Effector memory CD8-positive, alpha-beta T cell (primary cell): ENCODE results near the gene DCUN1D3.
"Not testable (repeated sequence)": the region's sequence is repeated elsewhere in the genome, so short reads cannot be mapped to it uniquely, and the experiment has no call there.

ENCODE experiments used
- ATAC-seq: fragments of 150-1000 bp; cut with Tn5 transposase; replicated peaks from 2 replicates; pipeline ENCODE4 v1.10.0; 2021; ENCODE audit warnings: mild to moderate bottlenecking, moderate library complexity
- DNase-seq, 3 experiments: peaks; one replicate each; pipeline ENCODE4 v3.0.0; 2021
- H3K27ac Mint-ChIP-seq, 2 donors: one replicate each; pipeline ENCODE4 v1.8.0; 2022; ENCODE audit warnings: mild to moderate bottlenecking in 2 of 2, mixed read lengths in 2 of 2, moderate library complexity in 2 of 2
- H3K27me3 Mint-ChIP-seq, 2 donors: one replicate each; pipeline ENCODE4 v1.8.0; 2022; ENCODE audit warnings: mixed read lengths in 2 of 2
- H3K36me3 Mint-ChIP-seq: one replicate; pipeline ENCODE4 v1.8.0; 2022; ENCODE audit warnings: mild to moderate bottlenecking, moderate library complexity, mixed read lengths; ENCODE audit not compliant: insufficient read depth
- H3K4me1 Mint-ChIP-seq, 2 donors: one replicate each; pipeline ENCODE4 v1.8.0; 2022; ENCODE audit warnings: low read depth in 2 of 2, mixed read lengths in 2 of 2
- H3K4me3 Mint-ChIP-seq, 2 donors: one replicate each; pipeline ENCODE4 v1.8.0; 2022; ENCODE audit warnings: mild to moderate bottlenecking in 2 of 2, mixed read lengths in 2 of 2, moderate library complexity in 2 of 2
- H3K9me3 Mint-ChIP-seq, 2 donors: one replicate each; pipeline ENCODE4 v1.8.0; 2022; ENCODE audit warnings: mixed read lengths in 2 of 2
- total RNA-seq, 9 experiments: gene quantifications; one replicate each; lab custom pipeline; 2026; lab: John Stamatoyannopoulos, UW

The DCUN1D3 gene
- total RNA-seq, result 6.7 to 20.8 (median 15.2) reads per million in 9 experiments

GRCh38 chr16:20900299-20901067, at the start of gene DCUN1D3, which contains the start of gene LYRM1:
Gene DCUN1D3 (minus strand): TSS chr16:20900358. CDS start chr16:20862538, 37,820 bp downstream.
Gene LYRM1 (plus strand): TSS chr16:20900771. CDS start chr16:20915556, 14,785 bp downstream.
- peak; percentile 74 for ATAC-seq
- peak; percentile 71 to 76 (median 75) for DNase-seq
- H3K4me3 Mint-ChIP-seq, result peak within 1 kb of the TSS; percentile 83 to 90
- peak within 1 kb of the TSS; percentile 96 to 99 for H3K27ac Mint-ChIP-seq
- no peaks in the 10 kb centered on the region for H3K9me3 Mint-ChIP-seq
- no peaks in the 10 kb centered on the region for H3K27me3 Mint-ChIP-seq
- H3K4me1 Mint-ChIP-seq, result peaks cover 50 to 68% of the 10 kb centered on the region in 2 donors
- peaks cover 28% of the 10 kb centered on the region for H3K36me3 Mint-ChIP-seq

- H3K4me3 Mint-ChIP-seq, result no peak overlapping the region
- DNase-seq (no peak), ATAC-seq (no peak)
- no peak overlapping the region for H3K27ac Mint-ChIP-seq
- peaks cover 1 to 7% of the 10 kb centered on the region in 2 donors for H3K27me3 Mint-ChIP-seq
- H3K36me3 Mint-ChIP-seq, result no peaks in the 10 kb centered on the region
- H3K4me1 Mint-ChIP-seq, result no peaks in the 10 kb centered on the region
- no peaks in the 10 kb centered on the region for H3K9me3 Mint-ChIP-seq
These were observed 49.5 kb upstream of the DCUN1D3 start for GRCh38 chr16:20949660-20950059.

DNA sequence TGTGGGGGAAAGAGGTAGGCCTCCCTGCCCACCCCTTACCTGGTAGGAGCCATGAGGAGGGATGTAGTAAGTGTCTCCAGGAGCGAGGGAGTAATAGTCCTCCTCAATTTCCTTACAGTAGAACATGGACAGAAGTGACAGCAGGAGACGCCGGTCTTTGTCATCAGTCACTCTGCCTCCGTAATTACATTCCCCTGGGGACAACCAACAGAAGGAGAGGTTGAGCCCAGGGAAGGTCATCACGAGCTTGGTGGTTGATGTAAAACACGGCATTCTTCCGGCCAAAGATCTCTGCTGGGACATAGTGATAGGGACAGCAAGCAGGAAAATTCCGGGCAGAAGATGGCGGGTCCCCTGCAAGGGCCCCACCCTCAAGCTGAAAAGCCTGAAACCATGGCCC, 48.3 kb upstream of the DCUN1D3 start:
- Mint-ChIP-seq H3K27me3 (peaks cover 0 to 7% of the 10 kb centered on the region in 2 donors), H3K9me3 (no peaks in the 10 kb centered on the region), H3K27ac (no peak overlapping the region), H3K4me1 (no peaks in the 10 kb centered on the region), H3K4me3 (no peak overlapping the region), H3K36me3 (no peaks in the 10 kb centered on the region)
- DNase-seq (no peak), ATAC-seq (no peak)

DNA sequence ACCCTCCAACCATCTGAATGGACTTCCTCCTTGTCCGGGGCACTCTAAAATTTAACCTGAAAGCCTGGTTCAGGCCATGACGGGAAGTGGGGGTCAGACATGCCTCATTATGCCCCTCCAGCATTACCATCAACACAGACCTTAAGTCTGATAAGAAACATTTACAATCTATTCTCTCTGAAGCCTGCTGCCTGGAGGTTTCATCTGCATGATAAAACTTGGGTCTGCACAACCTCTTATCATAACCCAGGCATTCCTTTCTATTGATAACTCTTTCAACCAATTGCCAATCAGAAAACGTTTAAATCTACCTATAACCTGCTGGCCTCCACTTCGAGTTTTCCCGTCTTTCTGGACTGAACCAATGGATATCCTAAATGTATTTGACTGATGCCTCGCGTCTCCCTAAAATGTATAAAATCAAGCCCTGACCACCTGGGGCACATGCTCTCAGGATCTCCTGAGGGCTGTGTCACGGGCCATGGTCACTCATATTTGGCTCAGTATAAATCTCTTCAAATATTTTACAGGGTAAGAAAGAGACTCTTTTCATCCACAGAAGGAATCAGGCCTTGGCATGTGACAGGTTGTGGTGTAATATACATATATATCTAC, 46.0 kb upstream of the DCUN1D3 start:
- H3K9me3 Mint-ChIP-seq, result no peaks in the 10 kb centered on the region
- no peak overlapping the region for H3K27ac Mint-ChIP-seq
- H3K36me3 Mint-ChIP-seq, result no peaks in the 10 kb centered on the region
- H3K4me3 Mint-ChIP-seq, result no peak overlapping the region
- H3K27me3 Mint-ChIP-seq, result no peaks in the 10 kb centered on the region
- H3K4me1 Mint-ChIP-seq, result peaks cover 4 to 5% of the 10 kb centered on the region in 2 donors
- DNase-seq (no peak), ATAC-seq (no peak)

DNA sequence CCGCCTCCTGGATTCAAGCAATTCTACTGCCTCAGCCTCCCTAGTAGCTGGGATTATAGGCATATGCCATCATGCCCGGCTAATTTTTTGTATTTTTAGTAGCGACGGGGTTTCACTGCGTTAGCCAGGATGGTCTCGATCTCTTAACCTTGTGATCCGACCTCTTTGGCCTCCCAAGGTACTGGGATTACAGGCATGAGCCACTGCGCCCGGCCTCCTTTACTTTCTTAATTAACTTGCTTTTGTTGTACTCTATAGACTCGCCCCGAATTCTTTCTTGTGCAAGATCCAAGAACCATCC, 45.4 kb upstream of the DCUN1D3 start:
- H3K4me1 Mint-ChIP-seq, H3K9me3 Mint-ChIP-seq: not testable (repeated sequence)

GRCh38 chr16:20944861-20945574, 44.9 kb upstream of the DCUN1D3 start:
- Mint-ChIP-seq H3K27me3 (no peaks in the 10 kb centered on the region), H3K36me3 (no peaks in the 10 kb centered on the region), H3K9me3 (no peaks in the 10 kb centered on the region), H3K27ac (no peak overlapping the region), H3K4me1 (peaks cover 6 to 7% of the 10 kb centered on the region in 2 donors), H3K4me3 (no peak overlapping the region)
- ATAC-seq (peak; percentile 58), DNase-seq (peak in 1 of 3 experiments; percentile 2)

More for the DNA sequence above, 45.4 kb upstream of the DCUN1D3 start:
- DNase-seq, H3K4me3 Mint-ChIP-seq, H3K27me3 Mint-ChIP-seq, H3K36me3 Mint-ChIP-seq, H3K27ac Mint-ChIP-seq, ATAC-seq: not testable (repeated sequence)

- H3K27ac Mint-ChIP-seq, result no peak overlapping the region
- ATAC-seq (no peak), DNase-seq (no peak)
- no peaks in the 10 kb centered on the region for H3K36me3 Mint-ChIP-seq
- no peaks in the 10 kb centered on the region for H3K27me3 Mint-ChIP-seq
- H3K4me1 Mint-ChIP-seq, result peaks cover 6 to 7% of the 10 kb centered on the region in 2 donors
- H3K4me3 Mint-ChIP-seq, result no peak overlapping the region
- H3K9me3 Mint-ChIP-seq, result no peaks in the 10 kb centered on the region
These were observed 42.1 kb upstream of the DCUN1D3 start for GRCh38 chr16:20942256-20942655.

GRCh38 chr16:20941636-20941926, 41.4 kb upstream of the DCUN1D3 start:
- ATAC-seq, result no peak
- DNase-seq, result no peak
- Mint-ChIP-seq H3K9me3 (no peaks in the 10 kb centered on the region), H3K4me3 (no peak overlapping the region), H3K4me1 (peaks cover 6 to 7% of the 10 kb centered on the region in 2 donors), H3K36me3 (no peaks in the 10 kb centered on the region), H3K27ac (no peak overlapping the region), H3K27me3 (peaks cover 0 to 6% of the 10 kb centered on the region in 2 donors)

DNA sequence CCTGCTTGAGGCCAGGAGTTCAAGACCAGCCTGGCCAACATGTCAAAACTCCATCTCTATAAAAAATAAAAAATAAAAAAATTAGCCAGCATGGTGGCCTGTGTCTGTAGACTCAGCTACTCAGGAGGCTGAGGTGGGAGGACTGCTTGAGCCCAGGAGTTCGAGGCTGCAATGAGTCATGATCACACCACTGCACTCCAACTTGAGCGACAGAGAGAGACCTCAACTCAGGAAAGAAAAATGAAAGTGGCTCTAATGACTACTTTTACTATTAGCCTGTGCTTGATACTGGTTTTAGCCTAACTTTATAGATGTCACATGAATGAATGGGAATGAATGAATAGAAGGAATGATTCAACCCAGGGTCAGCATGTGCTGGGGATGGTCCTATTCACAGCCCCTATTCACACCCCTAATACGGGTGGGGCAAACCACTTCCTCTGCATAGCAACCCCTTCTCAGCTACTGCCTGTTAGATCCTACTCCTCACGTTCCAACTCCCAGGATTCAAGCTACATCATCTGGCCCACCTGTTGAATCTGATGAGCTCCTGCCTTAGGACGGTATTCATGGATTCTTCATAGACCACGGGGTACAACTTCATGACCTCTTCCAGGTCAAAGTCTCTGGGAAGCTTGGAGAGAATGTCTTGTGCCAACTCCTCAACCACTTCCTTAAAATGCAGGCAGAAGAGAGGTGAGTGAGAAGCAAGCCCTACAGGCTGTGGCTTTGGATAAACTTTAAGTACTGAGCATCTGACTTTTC, 40.9 kb upstream of the DCUN1D3 start:
- Mint-ChIP-seq H3K27me3 (peaks cover 0 to 11% of the 10 kb centered on the region in 2 donors), H3K4me3 (no peak overlapping the region), H3K36me3 (no peaks in the 10 kb centered on the region), H3K27ac (no peak overlapping the region), H3K4me1 (peaks cover 6 to 7% of the 10 kb centered on the region in 2 donors), H3K9me3 (no peaks in the 10 kb centered on the region)
- no peak for ATAC-seq
- no peak for DNase-seq

DNA sequence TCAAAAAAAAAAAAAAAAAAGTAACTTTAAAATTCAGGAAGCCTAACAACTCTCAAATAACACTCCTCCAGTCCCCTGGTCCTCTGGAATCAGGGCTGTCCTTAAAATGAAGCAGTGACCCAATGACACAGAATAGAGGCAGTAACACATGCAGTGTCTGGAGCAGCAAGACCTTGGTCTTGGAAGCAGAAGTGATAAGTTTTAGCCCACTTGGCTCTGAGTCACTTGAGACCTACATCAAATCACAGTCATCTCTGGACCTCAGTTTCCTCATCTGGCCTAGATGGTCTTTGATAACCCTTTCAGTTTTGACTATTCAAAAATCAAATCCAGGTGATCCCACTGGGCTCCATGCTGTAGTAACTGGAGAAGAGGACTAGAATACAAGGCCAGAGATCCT, 39.5 kb upstream of the DCUN1D3 start:
- Mint-ChIP-seq H3K27me3 (peaks cover 0 to 11% of the 10 kb centered on the region in 2 donors), H3K4me3 (no peak overlapping the region)

DNA sequence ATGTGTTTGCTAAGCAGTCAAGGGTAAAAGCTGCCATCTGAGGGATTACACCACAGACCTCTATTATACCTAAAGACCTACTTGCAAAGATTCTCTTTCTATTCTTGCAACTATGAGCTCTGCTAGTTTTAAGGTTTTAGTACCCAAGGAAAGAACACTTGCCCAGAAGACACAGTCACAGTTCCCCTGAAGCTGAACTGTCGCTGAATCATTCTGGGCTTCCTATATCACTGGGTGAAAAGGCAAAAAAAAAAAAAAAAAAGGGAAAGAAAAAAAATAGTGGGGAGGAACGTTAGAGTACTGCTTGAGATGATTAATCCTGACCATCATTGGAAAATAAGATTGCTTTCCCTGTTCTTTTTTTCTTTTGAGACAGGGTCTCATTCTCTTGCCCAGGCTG, 38.3 kb upstream of the DCUN1D3 start:
- no peak overlapping the region for H3K27ac Mint-ChIP-seq
- ATAC-seq, result no peak
- no peak overlapping the region for H3K4me3 Mint-ChIP-seq
- H3K36me3 Mint-ChIP-seq, result no peaks in the 10 kb centered on the region
- no peak for DNase-seq
- H3K4me1 Mint-ChIP-seq, result peaks cover 6 to 7% of the 10 kb centered on the region in 2 donors
- H3K27me3 Mint-ChIP-seq, result peaks cover 0 to 11% of the 10 kb centered on the region in 2 donors
- H3K9me3 Mint-ChIP-seq, result no peaks in the 10 kb centered on the region

More for the DNA sequence above, 39.5 kb upstream of the DCUN1D3 start:
- H3K36me3 Mint-ChIP-seq, result no peaks in the 10 kb centered on the region
- DNase-seq (no peak), ATAC-seq (no peak)
- no peak overlapping the region for H3K27ac Mint-ChIP-seq
- H3K4me1 Mint-ChIP-seq, result peaks cover 6 to 7% of the 10 kb centered on the region in 2 donors
- H3K9me3 Mint-ChIP-seq, result no peaks in the 10 kb centered on the region

GRCh38 chr16:20937736-20938135, 37.6 kb upstream of the DCUN1D3 start:
- Mint-ChIP-seq H3K9me3 (no peaks in the 10 kb centered on the region), H3K4me1 (peaks cover 6 to 7% of the 10 kb centered on the region in 2 donors), H3K36me3 (no peaks in the 10 kb centered on the region), H3K27ac (no peak overlapping the region), H3K27me3 (peaks cover 0 to 11% of the 10 kb centered on the region in 2 donors), H3K4me3 (no peak overlapping the region)
- DNase-seq (no peak), ATAC-seq (no peak)

DNA sequence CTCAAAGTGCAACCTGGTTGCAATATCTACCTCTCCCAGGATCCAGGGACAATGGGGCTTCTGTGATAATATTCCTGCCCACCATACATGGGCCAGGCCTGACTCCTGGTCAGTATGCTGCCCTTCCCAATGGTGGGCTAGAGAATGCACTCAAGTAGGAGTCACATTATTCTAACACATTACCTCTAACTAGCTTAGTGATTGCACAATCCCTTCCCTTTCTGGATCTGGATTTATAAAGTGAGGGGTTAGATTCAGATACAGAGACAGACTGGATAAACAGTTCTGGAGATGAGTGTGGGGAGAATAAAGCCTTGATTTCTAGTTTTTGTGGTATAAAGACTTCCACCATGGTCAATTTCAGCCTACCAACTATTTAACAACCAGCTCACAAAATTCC, 33.4 kb upstream of the DCUN1D3 start:
- H3K27me3 Mint-ChIP-seq, result peaks cover 0 to 11% of the 10 kb centered on the region in 2 donors
- no peak overlapping the region for H3K4me3 Mint-ChIP-seq
- no peak for ATAC-seq
- H3K4me1 Mint-ChIP-seq, result no peaks in the 10 kb centered on the region
- DNase-seq, result no peak
- H3K36me3 Mint-ChIP-seq, result no peaks in the 10 kb centered on the region
- no peak overlapping the region for H3K27ac Mint-ChIP-seq
- H3K9me3 Mint-ChIP-seq, result no peaks in the 10 kb centered on the region
